ENCODE results near the gene DISP3.

DISP3 gene

DNA sequence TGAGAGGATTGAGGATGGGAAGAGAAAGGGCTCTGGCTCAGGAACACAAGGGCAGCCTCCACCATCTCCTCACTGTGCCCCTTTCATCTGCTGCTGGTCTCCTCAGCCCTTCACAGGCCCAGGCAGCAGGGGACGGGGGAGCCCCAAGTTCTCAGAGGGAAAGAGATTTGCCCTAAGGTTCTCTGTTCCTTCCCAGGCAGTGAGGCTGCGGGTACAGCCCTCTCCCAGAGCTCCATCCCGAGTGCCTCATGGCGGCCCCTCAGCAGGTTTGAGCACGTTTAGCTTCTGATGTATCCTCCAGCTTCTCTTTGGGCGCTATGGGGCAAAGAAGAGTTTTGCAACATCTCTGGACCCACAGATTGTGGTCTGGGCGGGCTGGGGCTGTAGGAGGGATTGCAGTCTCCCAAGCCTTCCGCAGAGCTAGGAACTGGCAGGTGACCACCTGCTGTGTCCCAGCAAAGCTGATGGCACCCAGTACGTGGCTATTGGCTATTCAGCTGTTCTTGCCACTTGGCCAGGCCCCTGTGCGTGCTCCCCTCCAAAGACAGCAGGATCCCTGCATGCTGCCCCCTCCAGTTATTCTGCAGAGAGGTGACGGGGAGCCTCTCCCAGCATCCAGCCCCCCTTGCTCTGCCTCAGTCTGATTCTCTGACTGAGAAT, 10.1 kb downstream of the DISP3 start:
- DNase-seq, result no peak

DNA sequence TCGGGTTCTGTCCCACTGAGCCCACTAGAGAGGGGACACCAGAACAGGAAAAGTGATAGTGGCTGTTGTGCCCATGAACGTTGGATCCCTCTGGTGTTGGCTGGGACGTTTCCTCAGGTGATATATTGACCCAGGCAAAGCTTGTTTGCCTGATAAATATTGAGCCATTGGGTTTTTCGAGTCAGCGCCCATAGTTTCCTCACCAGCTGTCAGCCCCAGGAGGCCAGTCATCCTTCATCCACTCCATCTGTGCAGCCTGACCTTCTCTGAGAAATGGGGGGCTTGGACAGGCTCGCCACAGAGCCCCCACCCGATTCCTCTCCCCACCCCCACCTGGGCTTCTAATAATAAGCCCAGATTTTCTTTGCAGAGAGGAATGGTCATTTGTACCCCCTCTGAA, 13.3 kb downstream of the DISP3 start:
- no peak for DNase-seq

DNA sequence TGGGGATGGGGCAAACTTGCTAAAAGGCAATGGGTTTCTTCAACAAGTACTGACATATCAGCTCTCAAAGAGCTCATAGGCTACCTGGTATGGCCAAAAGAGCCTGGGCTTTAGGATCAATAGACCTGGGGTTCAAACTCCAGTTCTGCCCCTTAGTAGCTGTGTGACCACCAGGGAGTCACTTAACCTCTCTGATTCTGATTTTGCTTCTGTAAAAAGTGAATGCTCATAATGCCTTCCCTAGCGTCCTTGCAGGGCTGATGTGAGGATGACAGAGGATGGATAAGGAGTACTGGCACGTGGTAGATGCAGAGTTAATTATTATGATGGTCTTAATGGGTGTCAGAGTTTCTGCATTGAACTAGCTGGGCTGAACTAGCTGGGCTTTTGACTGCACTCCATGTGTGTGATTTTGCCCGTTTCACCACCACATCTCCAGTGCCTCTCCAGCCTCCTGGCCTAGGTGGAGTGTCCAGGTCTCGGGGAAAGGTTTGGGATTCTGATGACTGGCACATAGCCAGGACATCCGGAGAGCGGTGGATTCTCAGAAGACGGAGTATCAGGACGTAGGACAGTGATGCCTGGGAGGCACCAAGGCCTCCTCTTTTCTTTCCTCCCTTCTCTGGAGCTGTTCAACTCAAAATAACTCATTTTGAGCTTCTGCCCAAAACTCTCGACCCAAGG, 15.2 kb downstream of the DISP3 start:
- no peak for DNase-seq

GRCh38 chr1:11494771-11495170, 15.8 kb downstream of the DISP3 start:
- no peak for DNase-seq

- DNase-seq, result no peak
Measured at GRCh38 chr1:11495579-11495978, 16.6 kb downstream of the DISP3 start.

GRCh38 chr1:11496551-11497080, 17.7 kb downstream of the DISP3 start:
- no peak for DNase-seq

DNA sequence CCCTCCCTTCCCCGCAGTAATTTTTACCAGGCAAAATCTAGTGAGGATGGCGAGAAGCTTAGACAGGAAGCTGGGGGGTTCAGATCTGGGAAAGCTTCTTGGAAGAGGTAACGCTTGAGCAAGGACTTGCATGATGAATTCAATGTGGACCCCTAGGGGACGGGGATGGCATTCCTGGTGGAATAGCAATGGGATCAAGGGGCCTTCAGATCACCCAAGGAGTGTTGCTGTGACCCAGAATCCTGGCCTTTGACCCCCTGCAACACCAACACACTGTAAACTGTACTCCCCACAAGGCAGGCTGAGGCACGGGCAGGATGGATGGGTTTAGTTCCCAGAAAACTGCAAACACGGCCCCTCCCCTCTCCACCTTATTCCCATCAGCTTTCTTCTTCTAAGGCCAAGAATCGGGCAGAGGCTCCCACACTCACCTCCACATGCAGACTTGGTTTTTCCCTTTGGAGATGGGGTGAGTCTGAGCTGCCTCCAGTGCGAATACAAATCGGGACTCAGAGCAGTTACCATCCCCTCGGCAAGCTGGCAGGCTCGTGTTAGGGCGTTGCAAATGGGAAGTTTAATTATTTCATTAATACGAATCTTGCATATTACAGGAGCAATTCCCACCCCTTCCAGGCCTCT, 20.1 kb downstream of the DISP3 start:
- no peak for DNase-seq

GRCh38 chr1:11499601-11500331, 20.8 kb downstream of the DISP3 start:
- DNase-seq, result no peak

DNA sequence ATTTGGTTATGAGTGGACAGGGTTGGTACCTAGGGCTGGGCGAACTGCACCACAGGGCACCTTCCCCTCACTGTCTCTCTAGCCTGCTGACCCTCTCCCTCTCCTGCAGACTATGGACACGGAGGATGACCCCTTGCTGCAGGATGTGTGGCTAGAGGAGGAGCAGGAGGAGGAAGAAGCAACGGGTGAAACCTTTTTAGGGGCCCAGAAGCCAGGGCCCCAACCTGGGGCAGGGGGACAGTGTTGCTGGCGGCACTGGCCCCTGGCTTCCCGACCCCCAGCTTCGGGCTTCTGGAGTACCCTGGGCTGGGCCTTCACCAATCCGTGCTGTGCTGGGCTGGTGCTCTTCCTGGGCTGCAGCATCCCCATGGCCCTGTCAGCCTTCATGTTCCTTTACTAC, 21.9 kb downstream of the DISP3 start:
- DNase-seq, result no peak

GRCh38 chr1:11501491-11501897, 22.5 kb downstream of the DISP3 start:
- peak; percentile 24 for DNase-seq

DNA sequence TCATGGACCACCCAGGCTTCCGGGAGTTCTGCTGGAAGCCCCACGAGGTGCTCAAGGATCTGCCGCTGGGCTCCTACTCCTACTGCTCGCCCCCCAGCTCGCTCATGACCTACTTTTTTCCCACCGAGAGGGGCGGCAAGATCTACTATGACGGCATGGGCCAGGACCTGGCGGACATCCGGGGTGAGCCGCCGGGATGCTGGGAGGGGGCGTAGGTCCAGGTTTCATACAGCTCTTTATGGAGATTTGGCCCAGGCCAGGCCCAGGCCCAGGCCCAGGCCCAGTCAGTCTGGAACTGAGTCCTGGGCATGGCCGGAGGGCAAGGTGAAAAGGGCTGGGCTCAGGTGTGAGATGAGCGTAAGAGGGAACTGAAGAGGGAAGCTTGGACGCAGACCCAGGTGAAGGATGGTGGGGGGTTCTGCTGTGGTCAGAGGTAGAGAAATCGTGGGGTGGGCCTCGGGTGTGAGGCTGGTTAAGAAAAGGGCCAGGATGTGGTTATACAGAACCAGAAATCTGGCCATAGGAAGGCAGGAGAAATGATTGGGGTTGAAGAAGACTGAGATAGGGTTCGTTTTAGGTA, 23.0 kb downstream of the DISP3 start:
- no peak for DNase-seq

DNA sequence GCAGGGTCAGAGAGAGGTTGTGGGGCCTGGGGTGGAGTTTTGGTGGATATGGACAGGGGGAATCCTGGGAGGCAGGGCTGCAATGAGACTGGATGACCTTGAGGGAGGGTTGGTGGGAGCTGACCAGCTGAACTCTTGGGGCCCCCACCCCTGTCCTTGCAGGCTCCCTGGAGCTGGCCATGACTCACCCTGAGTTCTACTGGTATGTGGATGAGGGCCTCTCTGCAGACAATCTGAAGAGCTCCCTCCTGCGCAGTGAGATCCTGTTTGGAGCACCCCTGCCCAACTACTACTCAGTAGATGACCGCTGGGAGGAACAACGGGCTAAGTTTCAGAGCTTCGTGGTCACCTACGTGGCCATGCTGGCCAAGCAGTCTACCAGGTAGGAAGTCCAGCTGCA, 23.6 kb downstream of the DISP3 start:
- DNase-seq, result no peak

GRCh38 chr1:11504599-11504998, 25.6 kb downstream of the DISP3 start:
- no peak for DNase-seq

- DNase-seq, result no peak
Measured at GRCh38 chr1:11505591-11506538, 26.9 kb downstream of the DISP3 start.

DNA sequence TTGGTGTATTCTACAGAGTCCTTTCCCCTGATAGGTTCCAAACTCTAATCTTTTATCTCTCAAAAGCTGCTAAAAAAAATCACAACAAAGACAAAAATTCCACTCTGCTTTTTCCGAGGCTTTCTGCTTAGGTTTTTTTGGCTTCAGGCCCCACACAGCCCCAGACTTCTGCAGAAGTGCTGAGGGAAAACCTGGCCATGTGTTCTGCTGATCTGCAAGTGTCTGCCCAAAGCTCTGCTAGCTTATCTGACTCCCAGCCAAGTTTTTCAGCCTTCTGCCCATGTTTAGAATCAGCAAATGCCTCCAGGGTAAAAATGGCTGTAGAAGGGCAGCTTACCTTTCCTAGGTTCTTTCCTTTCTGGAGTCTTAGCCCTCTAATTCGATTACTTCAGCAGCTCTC, 28.4 kb downstream of the DISP3 start:
- no peak for DNase-seq

- DNase-seq, result no peak
Measured at GRCh38 chr1:11513681-11514080, 34.7 kb downstream of the DISP3 start.

- no peak for DNase-seq
Measured at GRCh38 chr1:11514366-11514765, 35.4 kb downstream of the DISP3 start.

DNA sequence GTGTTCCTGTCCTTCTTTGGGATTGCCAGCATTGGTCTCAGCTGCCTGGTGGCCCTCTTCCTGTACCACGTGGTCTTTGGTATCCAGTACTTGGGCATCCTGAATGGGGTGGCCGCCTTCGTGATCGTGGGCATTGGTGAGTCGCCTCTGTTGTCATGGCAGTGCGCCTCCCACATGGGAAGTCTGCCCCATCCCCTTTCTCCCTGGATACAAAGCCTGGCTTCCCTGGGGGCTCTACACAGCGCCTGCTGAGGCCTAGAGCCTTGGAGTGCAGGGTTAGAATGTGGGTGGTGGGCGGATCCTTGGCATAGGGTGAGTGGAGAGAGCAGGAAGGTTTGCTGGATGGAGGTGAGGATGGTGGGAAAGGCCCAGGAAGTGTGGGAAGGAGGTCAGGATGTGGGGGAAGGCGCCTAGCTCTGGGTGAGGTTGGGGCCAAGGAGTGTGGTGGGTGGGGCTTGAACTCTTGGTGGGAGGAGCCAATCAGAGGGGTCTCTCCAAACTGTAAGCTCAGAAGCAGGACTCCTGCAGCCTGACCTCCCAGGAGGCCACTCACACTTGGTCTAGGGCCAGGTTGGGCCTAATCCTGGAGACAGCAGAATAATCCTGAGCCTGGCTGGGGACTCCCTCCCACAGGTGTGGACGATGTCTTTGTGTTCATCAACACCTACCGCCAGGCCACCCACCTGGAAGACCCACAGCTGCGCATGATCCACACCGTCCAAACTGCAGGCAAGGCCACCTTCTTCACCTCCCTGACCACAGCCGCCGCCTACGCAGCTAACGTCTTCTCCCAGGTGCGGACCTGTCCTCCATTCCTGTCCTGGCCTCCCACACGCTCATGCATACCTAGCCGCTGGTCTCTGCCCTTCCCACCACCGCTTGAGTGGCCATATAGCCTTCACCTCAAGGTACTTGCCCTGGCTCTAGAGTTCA, 36.7 kb downstream of the DISP3 start:
- DNase-seq, result no peak

GRCh38 chr1:11516961-11517635, 38.1 kb downstream of the DISP3 start:
- no peak for DNase-seq
